Gastrocnemius medialis (tissue), 4 donors: ENCODE measurements around the gene PARD3B. TPM values are rescaled to one million over a fixed set of nuclear protein-coding genes. Genes with fewer than 3 reads are reported as not detected.

Experiments
- ATAC-seq, 2 donors: fragments of 150-250 bp; one replicate each; pipeline ENCODE4 v1.9.1; 2016
- DNase-seq, 2 donors: peaks; one replicate each; pipeline ENCODE4 v3.0.0-alpha.2; 2019
- H3K27ac ChIP-seq, 4 donors: fragments of 200-600 bp; sonication (generic); 1 replicate in 1 of 4; 2 replicates in 3 of 4; pipeline ENCODE4 v1.5.1; 2016 to 2018; ENCODE audit warnings: mild to moderate bottlenecking in 2 of 4, moderate library complexity in 1 of 4
- H3K27me3 ChIP-seq, 3 donors: fragments of 200-600 bp; sonication (generic) in 2 of 3; 1 replicate in 1 of 3; 2 replicates in 2 of 3; pipeline versions ENCODE4 v1.5.1 to v1.6.0; 2016 to 2019; ENCODE audit warnings: mild to moderate bottlenecking in 1 of 3, moderate library complexity in 1 of 3
- H3K36me3 ChIP-seq, 2 donors: fragments of 200-600 bp; sonication (generic) in 1 of 2; one replicate each; pipeline ENCODE4 v1.5.1; 2017 to 2018
- H3K4me1 ChIP-seq, 2 donors: fragments of 200-600 bp; sonication (generic) in 1 of 2; one replicate each; pipeline ENCODE4 v1.5.1; 2016 to 2017; ENCODE audit warnings: mild to moderate bottlenecking in 2 of 2
- H3K4me3 ChIP-seq, 4 donors: fragments of 200-600 bp; sonication (generic) in 3 of 4; 1 replicate in 1 of 4; 2 replicates in 3 of 4; pipeline ENCODE4 v1.5.1; 2016 to 2019; ENCODE audit warnings: mild to moderate bottlenecking in 2 of 4
- H3K9me3 ChIP-seq, 3 donors: fragments of 200-600 bp; sonication (generic) in 2 of 3; 1 replicate in 1 of 3; 2 replicates in 2 of 3; pipeline ENCODE4 v1.5.1; 2016 to 2019
- POLR2A ChIP-seq, 2 donors: fragments of 450-650 bp; IDR thresholded peaks; one replicate each; pipeline ENCODE4 v1.6.1; 2017; ENCODE audit warnings: antibody characterized with exemption in 2 of 2, mild to moderate bottlenecking in 2 of 2, moderate library complexity in 2 of 2
- in situ Hi-C, 4 donors: fragments of 200-750 bp; cut with MboI; loops; one replicate each; pipeline versions ENCODE4 v1.15.0 to v1.8.0; 2017; ENCODE audit warnings: low sequenced_read_pairs in 4 of 4
- intact Hi-C: fragments of 100-400 bp; cut with DNase I; formaldehyde crosslinking; loops from one replicate; pipeline ENCODE4 v1.15.1; 2023; ENCODE audit warnings: low total_unique reads
- total RNA-seq, 4 donors: library from RNA; depleted of rRNA; stranded (reverse); fragments of >200 nt; gene quantifications; one replicate each; pipeline versions ENCODE4 v1.1.0 to v1.2.3, GENCODE V29; 2016
- TF ChIP-seq, protein P1 (sequence below), 5 experiments: fragments of 450-650 bp in 3 of 5; fragments of 200-600 bp in 2 of 5; sonication (generic) in 2 of 5; IDR thresholded peaks in 4 of 5; conservative IDR thresholded peaks in 1 of 5; 1 replicate in 4 of 5; 2 replicates in 1 of 5; pipeline ENCODE4 v1.5.1; 2016 to 2019; ENCODE audit warnings: antibody characterized with exemption in 5 of 5, mild to moderate bottlenecking in 3 of 5, moderate library complexity in 3 of 5

The PARD3B gene
- total RNA-seq, 4 donors from 2014 or later = 2.2 to 15.5 (median 4.6) TPM

DNA sequence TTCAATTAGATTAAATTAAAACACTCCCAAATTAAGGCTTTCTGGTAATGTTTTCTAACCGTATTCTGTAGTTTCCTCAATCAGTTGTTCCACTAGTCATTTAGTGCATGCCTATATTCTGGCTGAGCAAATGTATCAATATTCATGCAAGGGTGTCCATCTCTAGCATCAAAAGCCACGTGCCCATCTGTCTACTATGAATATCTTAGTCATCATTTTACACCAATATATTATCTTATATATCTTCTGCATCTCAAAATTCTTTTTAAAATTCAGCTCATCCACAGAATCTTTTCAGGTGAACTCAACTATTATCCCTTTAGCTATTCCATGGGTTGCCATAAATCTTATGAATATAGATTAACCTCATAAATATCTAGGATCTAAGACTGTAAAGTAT is 488.2 kb downstream of the PARD3B start:
- Histone ChIP-seq H3K36me3 (no peaks in the 10 kb centered on the region), H3K27me3 (no peaks in the 10 kb centered on the region), H3K4me1 (no peaks in the 10 kb centered on the region), H3K27ac (no peak overlapping the region), H3K4me3 (no peak overlapping the region), H3K9me3 (no peaks in the 10 kb centered on the region)
- intact Hi-C loops (no loop called here), in situ Hi-C loops (no loop called here)
- TF ChIP-seq POLR2A (IDR thresholded peaks at IDR 0.05) = no peak
- TF ChIP-seq, protein P1, sequence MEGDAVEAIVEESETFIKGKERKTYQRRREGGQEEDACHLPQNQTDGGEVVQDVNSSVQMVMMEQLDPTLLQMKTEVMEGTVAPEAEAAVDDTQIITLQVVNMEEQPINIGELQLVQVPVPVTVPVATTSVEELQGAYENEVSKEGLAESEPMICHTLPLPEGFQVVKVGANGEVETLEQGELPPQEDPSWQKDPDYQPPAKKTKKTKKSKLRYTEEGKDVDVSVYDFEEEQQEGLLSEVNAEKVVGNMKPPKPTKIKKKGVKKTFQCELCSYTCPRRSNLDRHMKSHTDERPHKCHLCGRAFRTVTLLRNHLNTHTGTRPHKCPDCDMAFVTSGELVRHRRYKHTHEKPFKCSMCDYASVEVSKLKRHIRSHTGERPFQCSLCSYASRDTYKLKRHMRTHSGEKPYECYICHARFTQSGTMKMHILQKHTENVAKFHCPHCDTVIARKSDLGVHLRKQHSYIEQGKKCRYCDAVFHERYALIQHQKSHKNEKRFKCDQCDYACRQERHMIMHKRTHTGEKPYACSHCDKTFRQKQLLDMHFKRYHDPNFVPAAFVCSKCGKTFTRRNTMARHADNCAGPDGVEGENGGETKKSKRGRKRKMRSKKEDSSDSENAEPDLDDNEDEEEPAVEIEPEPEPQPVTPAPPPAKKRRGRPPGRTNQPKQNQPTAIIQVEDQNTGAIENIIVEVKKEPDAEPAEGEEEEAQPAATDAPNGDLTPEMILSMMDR (IDR thresholded peaks at IDR 0.05 in 4 of 5, conservative IDR thresholded peaks at IDR 0.05 in 1 of 5) = no peak
- no peak for ATAC-seq
- DNase-seq = no peak

DNA sequence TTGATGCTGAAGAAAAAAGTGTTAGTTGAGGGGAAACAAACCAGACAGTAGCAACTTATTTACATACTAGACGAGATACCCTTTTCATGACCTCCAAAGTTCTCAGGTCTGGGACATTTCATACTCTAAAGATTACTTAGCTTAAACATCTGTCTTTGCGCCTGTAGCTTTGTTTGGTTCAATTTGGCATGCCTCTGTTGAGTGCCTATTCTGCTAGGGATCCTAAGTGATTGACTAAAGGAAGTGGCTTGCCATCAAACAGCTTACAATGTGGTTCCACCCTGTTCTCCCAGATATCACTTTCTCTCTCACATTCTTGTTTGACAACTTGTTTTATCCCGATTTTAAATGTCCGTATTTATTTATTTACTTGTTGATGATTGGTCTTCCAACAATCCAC is 488.8 kb downstream of the PARD3B start:
- no peaks in the 10 kb centered on the region for H3K27me3 ChIP-seq
- no peak for DNase-seq
- no peaks in the 10 kb centered on the region for H3K9me3 ChIP-seq
- no peak overlapping the region for H3K4me3 ChIP-seq
- TF ChIP-seq POLR2A (IDR thresholded peaks at IDR 0.05) = no peak
- TF ChIP-seq, protein P1 (IDR thresholded peaks at IDR 0.05 in 4 of 5, conservative IDR thresholded peaks at IDR 0.05 in 1 of 5) = no peak
- no peaks in the 10 kb centered on the region for H3K4me1 ChIP-seq
- H3K27ac ChIP-seq = no peak overlapping the region
- in situ Hi-C loops (no loop called here), intact Hi-C loops (no loop called here)
- H3K36me3 ChIP-seq = no peaks in the 10 kb centered on the region
- ATAC-seq = no peak

DNA sequence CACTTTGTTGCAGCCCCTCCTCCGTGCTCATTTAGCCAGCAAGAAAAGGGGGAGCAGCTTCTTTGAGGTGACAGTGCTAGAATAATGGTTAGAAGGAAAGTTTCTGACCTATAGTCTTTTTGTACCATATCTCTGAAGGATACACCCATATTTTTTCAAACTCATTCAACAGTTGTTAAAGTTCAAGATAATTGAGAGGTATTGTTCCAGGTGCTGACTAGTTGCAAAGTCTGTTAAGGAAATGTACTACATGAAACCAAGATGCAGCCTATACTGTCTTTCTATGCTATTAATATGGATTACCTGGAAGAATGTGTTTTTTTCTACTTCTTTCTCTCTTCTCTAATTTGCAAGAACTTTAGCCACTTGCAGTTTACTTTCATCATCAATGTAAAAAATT is 495.0 kb downstream of the PARD3B start:
- intact Hi-C loops = no loop called here
- ATAC-seq (no peak), DNase-seq (no peak)

DNA sequence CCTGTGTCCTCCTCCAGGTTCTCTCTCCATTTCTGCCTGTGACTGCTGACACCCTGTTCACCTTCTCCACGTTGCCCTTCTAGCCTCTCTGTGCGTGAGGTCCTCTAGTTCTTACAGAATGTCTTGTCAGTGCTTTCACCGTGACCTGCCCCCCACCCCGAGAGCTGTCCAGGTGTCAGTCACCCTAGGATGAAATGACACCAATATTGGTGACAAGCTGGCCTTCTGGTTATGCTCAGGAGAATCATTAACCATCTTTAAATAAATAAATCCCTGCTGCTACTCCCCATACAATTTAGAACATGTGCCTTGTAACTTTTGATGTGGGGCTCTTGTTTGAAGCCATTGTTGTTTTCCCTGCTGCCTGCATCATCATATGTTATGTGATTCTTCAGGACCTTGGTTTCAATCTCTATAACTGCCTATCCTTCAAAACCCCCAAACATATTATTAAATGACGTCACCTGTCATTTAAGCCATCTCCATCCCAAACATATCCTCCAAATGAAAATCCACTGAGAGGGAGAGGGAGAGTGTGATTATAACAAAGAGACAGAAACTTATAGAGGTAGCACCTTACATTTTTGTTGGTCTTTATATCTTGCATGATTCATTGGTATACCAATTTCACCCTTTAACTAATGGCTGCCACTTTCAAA is 496.3 kb downstream of the PARD3B start:
- Histone ChIP-seq H3K9me3 (no peaks in the 10 kb centered on the region), H3K4me1 (peaks cover 0 to under 1% of the 10 kb centered on the region in 2 donors), H3K27me3 (no peaks in the 10 kb centered on the region), H3K27ac (no peak overlapping the region), H3K4me3 (no peak overlapping the region), H3K36me3 (no peaks in the 10 kb centered on the region)
- in situ Hi-C loops = no loop called here
- TF ChIP-seq, protein P1 (IDR thresholded peaks at IDR 0.05 in 4 of 5, conservative IDR thresholded peaks at IDR 0.05 in 1 of 5) = no peak
- TF ChIP-seq POLR2A (IDR thresholded peaks at IDR 0.05) = no peak
- DNase-seq (no peak), ATAC-seq (no peak)
- intact Hi-C loops = no loop called here

More for the DNA sequence above, 495.0 kb downstream of the PARD3B start:
- TF ChIP-seq, protein P1 (IDR thresholded peaks at IDR 0.05 in 4 of 5, conservative IDR thresholded peaks at IDR 0.05 in 1 of 5) = no peak
- no peak for TF ChIP-seq POLR2A (IDR thresholded peaks at IDR 0.05)
- Histone ChIP-seq H3K27me3 (no peaks in the 10 kb centered on the region), H3K9me3 (no peaks in the 10 kb centered on the region), H3K36me3 (no peaks in the 10 kb centered on the region), H3K27ac (no peak overlapping the region), H3K4me3 (no peak overlapping the region), H3K4me1 (no peaks in the 10 kb centered on the region)
- in situ Hi-C loops = no loop called here

DNA sequence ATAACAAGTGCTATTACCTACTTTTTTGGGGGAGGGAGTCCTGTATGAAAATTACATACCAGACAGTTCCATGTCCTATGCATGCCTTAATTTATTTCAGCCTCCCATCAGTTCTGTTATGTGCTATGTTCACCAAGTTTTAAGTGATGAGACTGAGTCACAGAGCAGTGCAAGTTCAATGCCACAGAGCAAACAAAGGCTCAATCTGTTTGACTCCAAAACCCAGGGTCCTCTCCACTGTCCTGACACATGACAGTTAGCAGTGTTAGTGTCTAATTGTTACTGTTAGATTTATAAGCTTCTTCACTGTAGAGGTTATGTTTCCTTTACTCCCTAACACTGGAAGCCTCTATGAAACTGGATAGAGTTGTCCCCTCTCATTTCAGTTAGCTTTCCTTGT is 498.0 kb downstream of the PARD3B start:
- DNase-seq (no peak), ATAC-seq (no peak)
- H3K36me3 ChIP-seq = no peaks in the 10 kb centered on the region
- in situ Hi-C loops = no loop called here
- peaks cover 5 to 9% of the 10 kb centered on the region in 2 donors for H3K4me1 ChIP-seq
- H3K27me3 ChIP-seq = no peaks in the 10 kb centered on the region
- no peak overlapping the region for H3K4me3 ChIP-seq
- TF ChIP-seq POLR2A (IDR thresholded peaks at IDR 0.05) = no peak
- TF ChIP-seq, protein P1 (IDR thresholded peaks at IDR 0.05 in 4 of 5, conservative IDR thresholded peaks at IDR 0.05 in 1 of 5) = no peak
- H3K27ac ChIP-seq = no peak overlapping the region
- intact Hi-C loops = no loop called here
- no peaks in the 10 kb centered on the region for H3K9me3 ChIP-seq
